ENCODE results near the gene MSI1. TPM values are rescaled to one million over a fixed set of nuclear protein-coding genes. Genes with fewer than 3 reads are reported as not detected.

Gene MSI1
- total RNA-seq, 1 donor from 2014 or later: 3.6 TPM

- H3K36me3 ChIP-seq (ENCODE audit: control insufficient read depth, insufficient read depth, low read length): no peaks in the 10 kb centered on the region
- DNase-seq (ENCODE audit: low read depth): no peak
- TF ChIP-seq, protein P1, sequence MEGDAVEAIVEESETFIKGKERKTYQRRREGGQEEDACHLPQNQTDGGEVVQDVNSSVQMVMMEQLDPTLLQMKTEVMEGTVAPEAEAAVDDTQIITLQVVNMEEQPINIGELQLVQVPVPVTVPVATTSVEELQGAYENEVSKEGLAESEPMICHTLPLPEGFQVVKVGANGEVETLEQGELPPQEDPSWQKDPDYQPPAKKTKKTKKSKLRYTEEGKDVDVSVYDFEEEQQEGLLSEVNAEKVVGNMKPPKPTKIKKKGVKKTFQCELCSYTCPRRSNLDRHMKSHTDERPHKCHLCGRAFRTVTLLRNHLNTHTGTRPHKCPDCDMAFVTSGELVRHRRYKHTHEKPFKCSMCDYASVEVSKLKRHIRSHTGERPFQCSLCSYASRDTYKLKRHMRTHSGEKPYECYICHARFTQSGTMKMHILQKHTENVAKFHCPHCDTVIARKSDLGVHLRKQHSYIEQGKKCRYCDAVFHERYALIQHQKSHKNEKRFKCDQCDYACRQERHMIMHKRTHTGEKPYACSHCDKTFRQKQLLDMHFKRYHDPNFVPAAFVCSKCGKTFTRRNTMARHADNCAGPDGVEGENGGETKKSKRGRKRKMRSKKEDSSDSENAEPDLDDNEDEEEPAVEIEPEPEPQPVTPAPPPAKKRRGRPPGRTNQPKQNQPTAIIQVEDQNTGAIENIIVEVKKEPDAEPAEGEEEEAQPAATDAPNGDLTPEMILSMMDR (IDR thresholded peaks at IDR 0.05; ENCODE audit: insufficient read depth, low read length, poor library complexity, severe bottlenecking): no peak
- peaks cover 21% of the 10 kb centered on the region for H3K27me3 ChIP-seq (ENCODE audit: control insufficient read depth, insufficient read depth, low read length)
- H3K4me3 ChIP-seq (ENCODE audit: low read depth, low read length): no peak overlapping the region
Observed at GRCh38 chr12:120373683-120374082, 4.7 kb upstream of the MSI1 start.

GRCh38 chr12:120370343-120371243, 1.6 kb upstream of the MSI1 start:
- TF ChIP-seq, protein P1 (IDR thresholded peaks at IDR 0.05; ENCODE audit: insufficient read depth, low read length, poor library complexity, severe bottlenecking): no peak
- Histone ChIP-seq H3K36me3 (ENCODE audit: control insufficient read depth, insufficient read depth, low read length) (no peaks in the 10 kb centered on the region), H3K27me3 (ENCODE audit: control insufficient read depth, insufficient read depth, low read length) (peaks cover 23% of the 10 kb centered on the region), H3K4me3 (ENCODE audit: low read depth, low read length) (no peak overlapping the region)
- DNase-seq (ENCODE audit: low read depth): no peak

DNA sequence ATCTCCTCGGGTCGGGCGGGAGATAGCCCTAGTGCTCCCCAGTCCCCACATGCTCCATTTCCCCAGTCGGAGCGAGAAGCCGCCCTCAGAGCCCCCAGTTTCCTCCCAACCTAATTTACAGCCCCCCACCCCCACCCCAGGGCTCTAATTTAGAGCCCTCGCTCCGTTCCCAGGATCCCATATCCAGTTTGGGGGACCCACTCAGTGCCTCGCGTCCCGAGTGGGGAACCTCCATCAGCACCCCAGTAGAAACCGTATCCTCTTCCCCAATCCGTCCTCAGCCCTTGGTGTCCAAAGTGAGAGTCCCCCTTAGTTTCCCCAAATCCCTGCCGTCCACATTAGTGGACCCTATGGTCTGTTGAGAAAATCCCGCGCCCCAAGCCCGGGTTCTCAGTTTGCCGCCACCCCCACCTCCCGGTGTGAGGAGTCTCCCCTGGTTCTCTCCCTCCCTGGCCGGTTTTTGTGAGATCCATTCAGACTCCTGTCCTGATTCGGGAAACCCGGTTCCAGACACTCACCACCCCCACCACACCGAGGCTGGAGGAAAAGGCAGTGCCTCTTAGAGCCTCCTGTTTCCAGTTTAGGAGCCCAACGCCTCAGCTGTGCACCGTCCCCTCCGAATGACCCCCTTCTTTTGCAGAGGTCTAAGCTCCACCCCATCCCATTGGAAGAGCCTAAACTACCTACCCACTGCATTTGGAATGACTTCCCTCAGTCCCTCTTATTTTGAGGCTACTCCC, 809 bp upstream of the MSI1 start:
- H3K27me3 ChIP-seq (ENCODE audit: control insufficient read depth, insufficient read depth, low read length): peaks cover 23% of the 10 kb centered on the region
- DNase-seq (ENCODE audit: low read depth): no peak

DNA sequence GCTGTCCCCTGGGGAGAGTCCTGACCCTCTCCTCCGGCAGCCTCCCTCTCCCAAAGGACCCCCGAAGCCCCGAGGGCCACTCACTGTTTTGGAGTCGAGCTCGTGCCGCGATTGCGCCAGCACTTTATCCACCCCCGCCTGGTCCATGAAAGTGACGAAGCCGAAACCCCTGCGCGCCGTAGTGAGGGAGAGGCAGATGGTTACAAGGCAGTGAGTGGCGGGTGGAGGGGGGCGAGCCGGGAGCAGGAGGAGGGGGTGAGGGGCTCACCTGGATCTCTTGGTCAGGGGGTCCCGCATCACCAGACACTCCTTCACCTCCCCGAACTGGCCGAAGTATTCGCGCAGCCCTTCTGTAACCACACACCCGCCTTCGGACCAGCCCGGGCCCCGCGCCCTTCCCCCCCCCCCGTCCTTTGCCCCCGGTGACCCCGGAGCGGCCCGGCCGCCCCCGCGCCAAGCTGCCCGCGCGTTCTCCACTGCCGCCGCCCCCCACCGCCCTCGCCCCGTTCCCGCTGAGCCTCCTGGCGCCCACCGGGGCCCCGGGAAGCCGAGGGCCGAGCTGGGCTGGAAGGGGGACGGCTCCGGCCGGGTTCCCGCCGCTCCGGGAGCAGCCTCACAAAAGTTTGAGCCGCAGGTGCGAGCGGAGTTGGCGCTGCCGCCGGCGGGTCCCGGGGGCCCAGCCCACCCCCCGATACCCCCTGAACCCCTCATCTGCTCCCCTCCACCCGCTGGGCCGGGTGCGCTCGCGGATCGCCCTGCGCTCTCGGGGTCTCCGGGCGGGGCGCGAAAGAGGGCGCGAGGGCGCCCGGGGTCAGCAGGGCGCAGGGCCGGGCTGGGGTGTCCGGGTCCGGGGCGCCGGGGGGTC, 808 bp downstream of the MSI1 start:
- TF ChIP-seq, protein P1 (IDR thresholded peaks at IDR 0.05; ENCODE audit: insufficient read depth, low read length, poor library complexity, severe bottlenecking): no peak
- peak overlapping the region; percentile 69 for H3K4me3 ChIP-seq (ENCODE audit: low read depth, low read length)
- no peak for DNase-seq (ENCODE audit: low read depth)
- H3K36me3 ChIP-seq (ENCODE audit: control insufficient read depth, insufficient read depth, low read length): no peaks in the 10 kb centered on the region
- H3K27me3 ChIP-seq (ENCODE audit: control insufficient read depth, insufficient read depth, low read length): peaks cover 23% of the 10 kb centered on the region

More for the DNA sequence above, 809 bp upstream of the MSI1 start:
- Histone ChIP-seq H3K4me3 (ENCODE audit: low read depth, low read length) (peak overlapping the region; percentile 69), H3K36me3 (ENCODE audit: control insufficient read depth, insufficient read depth, low read length) (no peaks in the 10 kb centered on the region)
- TF ChIP-seq, protein P1 (IDR thresholded peaks at IDR 0.05; ENCODE audit: insufficient read depth, low read length, poor library complexity, severe bottlenecking): no peak

- H3K4me3 ChIP-seq (ENCODE audit: low read depth, low read length): peak overlapping the region; percentile 69
- peaks cover 23% of the 10 kb centered on the region for H3K27me3 ChIP-seq (ENCODE audit: control insufficient read depth, insufficient read depth, low read length)
- no peak for DNase-seq (ENCODE audit: low read depth)
- TF ChIP-seq, protein P1 (IDR thresholded peaks at IDR 0.05; ENCODE audit: insufficient read depth, low read length, poor library complexity, severe bottlenecking): peak; percentile 77
- H3K36me3 ChIP-seq (ENCODE audit: control insufficient read depth, insufficient read depth, low read length): no peaks in the 10 kb centered on the region
Observed at GRCh38 chr12:120367233-120367923, 1.6 kb downstream of the MSI1 start.
